AG04450 (cell line): ENCODE results near the gene JTB. TPM values are rescaled to one million over a fixed set of nuclear protein-coding genes. Genes with fewer than 3 reads are reported as not detected.

Experiments
- CTCF ChIA-PET: fragments of 300-600, 350-600 bp; formaldehyde crosslinking; extraction: SDS; loops from one replicate; lab custom pipeline; 2022; ENCODE audit warnings: antibody characterized with exemption, inconsistent platforms; lab: Charles Lee
- POLR2A ChIA-PET: fragments of 350-600 bp; formaldehyde crosslinking; extraction: SDS; loops from one replicate; lab custom pipeline; 2021; ENCODE audit warnings: antibody characterized with exemption, inconsistent platforms; lab: Yijun Ruan, JAX
- DNase-seq: peaks from one replicate; pipeline ENCODE4 v3.0.0-alpha.2; 2011; ENCODE audit warnings: low read depth, low spot score
- H3K27ac ChIP-seq: one replicate; pipeline ENCODE4 v1.5.1; 2012; ENCODE audit warnings: low read depth, low read length, control low read depth
- H3K27me3 ChIP-seq: one replicate; pipeline ENCODE4 v1.6.0; 2012; ENCODE audit warnings: low read length; ENCODE audit not compliant: control insufficient read depth, insufficient read depth
- H3K4me3 ChIP-seq: 2 replicates; pipeline ENCODE4 v1.5.1; 2011; ENCODE audit warnings: mild to moderate bottlenecking, low read depth, low read length, control low read depth
- H3K9me3 ChIP-seq: 2 replicates; pipeline ENCODE4 v1.5.1; 2012; ENCODE audit warnings: low read length; ENCODE audit not compliant: control insufficient read depth, insufficient read depth
- CTCF ChIP-seq: IDR thresholded peaks from 2 replicates; pipeline ENCODE4 v1.5.1; 2011; ENCODE audit warnings: low read depth, low read length, control low read depth, inconsistent platforms
- polyA plus RNA-seq: library from polyadenylated mRNA; depleted of rRNA; stranded (reverse); fragments of >200 nt; gene quantifications from 2 replicates; pipeline ENCODE4 v1.2.3, GENCODE V29; 2011; rRNA removed
- small RNA-seq: library from RNA; depleted of rRNA; stranded (forward); fragments of <200 nt; gene quantifications from one replicate; pipeline ENCODE3, GENCODE V24; 2012; ENCODE audit warnings: low read depth; ENCODE audit not compliant: insufficient read length

Gene JTB
- polyA plus RNA-seq, 1 experiment = 160 TPM

GRCh38 chr1:153926405-153926804, 51.1 kb downstream of the JTB start:
- ChIA-PET CTCF (interaction anchor here (1.9 kb wide), 1 partner anchor 20 kb away, joined by 10 read pairs; the partner anchor contains the start of gene DENND4B), POLR2A (no interaction called here)
- Histone ChIP-seq H3K9me3 (no peaks in the 10 kb centered on the region), H3K4me3 (no peak overlapping the region), H3K27ac (no peak overlapping the region), H3K27me3 (no peaks in the 10 kb centered on the region)
- TF ChIP-seq CTCF = no peak
- DNase-seq = no peak

Small RNAs within 50 kb of the gene (small RNA-seq; reads per million reads assigned to genes)
- not detected for gene MIR6737

Other genes with a start within 250 kb of the JTB start
- 44.5 and 45.1 TPM in 2 replicates for gene INTS3, start 249.6 kb downstream of the JTB start, polyA plus RNA-seq
- gene SLC27A3, start 202.3 kb downstream of the JTB start, polyA plus RNA-seq = 9.9 and 14.3 TPM in 2 replicates
- 4.8 and 6.8 TPM in 2 replicates for gene GATAD2B, start 54.7 kb downstream of the JTB start, polyA plus RNA-seq
- gene DENND4B, start 31.0 kb downstream of the JTB start, polyA plus RNA-seq = 10.3 and 13.3 TPM in 2 replicates
- 12.7 and 13.8 TPM in 2 replicates for gene CRTC2, start 19.1 kb downstream of the JTB start, polyA plus RNA-seq
- gene SLC39A1, start 14.1 kb downstream of the JTB start, polyA plus RNA-seq = 84.0 and 98.6 TPM in 2 replicates
- 7.7 and 10.0 TPM in 2 replicates for gene CREB3L4, start 9.8 kb downstream of the JTB start, polyA plus RNA-seq
- gene RAB13, start 8.7 kb upstream of the JTB start, polyA plus RNA-seq = 250 and 259 TPM in 2 replicates
- 6,731 and 8,507 TPM in 2 replicates for gene RPS27, start 13.1 kb upstream of the JTB start, polyA plus RNA-seq
- gene NUP210L, start 177.4 kb upstream of the JTB start, polyA plus RNA-seq = 0.01 TPM in 1 of 2 replicates, not detected in the other
- gene TPM3, start 214.4 kb upstream of the JTB start, polyA plus RNA-seq = 397 and 565 TPM in 2 replicates
- not detected in 2 replicates for gene CFAP141, start 228.7 kb upstream of the JTB start, polyA plus RNA-seq
- 173 and 177 TPM in 2 replicates for gene UBAP2L, start 243.3 kb upstream of the JTB start, polyA plus RNA-seq